ENCODE data around the gene TCF20.

The TCF20 gene

DNA sequence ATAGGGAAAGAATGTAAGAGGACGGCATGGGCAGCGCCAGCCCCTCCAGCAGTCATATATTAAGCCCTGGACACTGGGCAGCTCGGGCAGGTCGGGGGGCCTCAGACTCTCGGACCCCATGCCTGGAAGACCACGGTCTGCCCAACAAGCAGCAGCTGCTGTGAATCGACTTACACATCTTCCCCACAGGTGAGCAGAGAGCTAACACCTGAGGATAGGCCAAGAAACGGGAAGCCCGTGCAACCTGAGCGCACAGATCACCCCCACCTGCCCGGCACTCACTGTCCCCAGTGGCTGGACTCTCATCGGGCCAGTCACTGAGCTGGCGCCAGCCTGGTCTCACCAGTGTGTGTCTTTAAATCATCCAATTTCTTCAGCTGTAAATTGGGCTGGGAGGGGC is 4.7 kb upstream of the TCF20 start:
- no peak for TF ChIP-seq EZH2 (IDR thresholded peaks at IDR 0.05; ENCODE audit: borderline replicate concordance, low read length)
- TF ChIP-seq CTCF (IDR thresholded peaks at IDR 0.05; ENCODE audit: low read length): no peak
- Histone ChIP-seq H3K9me3 (ENCODE audit: low read length) (no peaks in the 10 kb centered on the region), H3K27me3 (ENCODE audit: insufficient read depth, low read length) (no peaks in the 10 kb centered on the region), H3K4me3 (ENCODE audit: low read depth, low read length, poor library complexity, severe bottlenecking) (no peak overlapping the region), H4K20me1 (ENCODE audit: insufficient read depth, low read length) (no peaks in the 10 kb centered on the region), H2AFZ (ENCODE audit: low read length) (no peak overlapping the region), H3K4me2 (ENCODE audit: low read length) (no peak overlapping the region), H3K9ac (ENCODE audit: low read length) (no peak overlapping the region), H3F3A (ENCODE audit: insufficient read depth, low read length) (no peaks in the 10 kb centered on the region), H3K27ac (ENCODE audit: low read depth, low read length, poor library complexity, severe bottlenecking) (no peak overlapping the region), H3K4me1 (ENCODE audit: insufficient read depth, low read length, severe bottlenecking) (peaks cover 3% of the 10 kb centered on the region), H3K36me3 (ENCODE audit: insufficient read depth, low read length) (no peaks in the 10 kb centered on the region), H3K9me2 (ENCODE audit: low read depth, low read length) (no peaks in the 10 kb centered on the region), H3K79me2 (ENCODE audit: insufficient read depth, low read length) (no peaks in the 10 kb centered on the region)

DNA sequence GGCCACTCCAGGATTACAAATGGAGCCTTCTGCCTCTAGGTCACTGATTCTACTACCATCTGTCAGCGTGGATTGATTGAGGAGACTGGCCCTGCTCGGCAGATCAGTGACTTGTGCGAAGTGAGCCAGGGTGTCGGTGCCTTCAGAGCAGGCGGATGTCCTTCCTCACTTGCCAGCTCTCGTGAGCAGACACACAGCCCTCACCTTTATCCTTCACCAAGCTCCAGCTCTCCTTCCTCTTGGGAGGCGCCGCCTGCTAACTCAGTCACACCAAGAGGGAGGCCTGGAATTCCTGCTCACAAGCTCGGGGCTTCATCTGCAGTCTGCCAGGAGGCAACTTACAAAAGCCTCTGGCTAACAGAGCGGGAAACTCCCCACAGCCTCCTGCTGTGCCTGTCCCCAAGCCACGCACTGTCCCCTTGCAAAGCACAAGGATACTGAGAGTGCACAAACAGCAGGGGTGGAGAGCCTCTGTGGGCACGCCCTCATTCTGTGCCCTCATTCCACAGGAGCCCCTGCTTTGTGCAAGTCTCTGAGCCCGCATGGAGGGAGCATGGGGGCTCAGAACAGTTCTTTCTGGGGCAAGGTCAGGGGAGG is 3.5 kb upstream of the TCF20 start:
- Histone ChIP-seq H2AFZ (ENCODE audit: low read length) (no peak overlapping the region), H3K9ac (ENCODE audit: low read length) (no peak overlapping the region), H3K27ac (ENCODE audit: low read depth, low read length, poor library complexity, severe bottlenecking) (no peak overlapping the region), H3K27me3 (ENCODE audit: insufficient read depth, low read length) (no peaks in the 10 kb centered on the region), H3F3A (ENCODE audit: insufficient read depth, low read length) (no peaks in the 10 kb centered on the region), H4K20me1 (ENCODE audit: insufficient read depth, low read length) (no peaks in the 10 kb centered on the region), H3K4me1 (ENCODE audit: insufficient read depth, low read length, severe bottlenecking) (peaks cover 7% of the 10 kb centered on the region), H3K4me3 (ENCODE audit: low read depth, low read length, poor library complexity, severe bottlenecking) (no peak overlapping the region), H3K4me2 (ENCODE audit: low read length) (no peak overlapping the region), H3K9me2 (ENCODE audit: low read depth, low read length) (no peaks in the 10 kb centered on the region), H3K9me3 (ENCODE audit: low read length) (no peaks in the 10 kb centered on the region), H3K36me3 (ENCODE audit: insufficient read depth, low read length) (no peaks in the 10 kb centered on the region), H3K79me2 (ENCODE audit: insufficient read depth, low read length) (peaks cover 5% of the 10 kb centered on the region)
- TF ChIP-seq CTCF (IDR thresholded peaks at IDR 0.05; ENCODE audit: low read length) (no peak), EZH2 (IDR thresholded peaks at IDR 0.05; ENCODE audit: borderline replicate concordance, low read length) (no peak)

GRCh38 chr22:42272431-42272999 is 2.1 kb upstream of the TCF20 start:
- H3K4me3 ChIP-seq (ENCODE audit: low read depth, low read length, poor library complexity, severe bottlenecking): no peak overlapping the region
- H2AFZ ChIP-seq (ENCODE audit: low read length): no peak overlapping the region
- peaks cover 15% of the 10 kb centered on the region for H3K4me1 ChIP-seq (ENCODE audit: insufficient read depth, low read length, severe bottlenecking)
- no peak overlapping the region for H3K27ac ChIP-seq (ENCODE audit: low read depth, low read length, poor library complexity, severe bottlenecking)
- TF ChIP-seq EZH2 (IDR thresholded peaks at IDR 0.05; ENCODE audit: borderline replicate concordance, low read length): no peak
- TF ChIP-seq CTCF (IDR thresholded peaks at IDR 0.05; ENCODE audit: low read length): no peak
- H3K9ac ChIP-seq (ENCODE audit: low read length): no peak overlapping the region
- no peak overlapping the region for H3K4me2 ChIP-seq (ENCODE audit: low read length)
- H3K9me3 ChIP-seq (ENCODE audit: low read length): no peaks in the 10 kb centered on the region
- H3K9me2 ChIP-seq (ENCODE audit: low read depth, low read length): no peaks in the 10 kb centered on the region
- H3F3A ChIP-seq (ENCODE audit: insufficient read depth, low read length): peaks cover 5% of the 10 kb centered on the region; the same call in 1 of the 2 replicates
- H3K79me2 ChIP-seq (ENCODE audit: insufficient read depth, low read length): peaks cover 15% of the 10 kb centered on the region
- H3K36me3 ChIP-seq (ENCODE audit: insufficient read depth, low read length): no peaks in the 10 kb centered on the region
- no peaks in the 10 kb centered on the region for H4K20me1 ChIP-seq (ENCODE audit: insufficient read depth, low read length)
- no peaks in the 10 kb centered on the region for H3K27me3 ChIP-seq (ENCODE audit: insufficient read depth, low read length)
